Camera-type eye (tissue), 1 donor: ENCODE results near the gene EPHA5. TPM values are rescaled to one million over a fixed set of nuclear protein-coding genes. Genes with fewer than 3 reads are reported as not detected.

Experiments used
- total RNA-seq: library from RNA; depleted of rRNA; stranded (reverse); fragments of >200 nt; gene quantifications from one replicate; pipeline ENCODE4 v1.2.3, GENCODE V29; 2014

Gene EPHA5
- 34.1 TPM for total RNA-seq

DNA sequence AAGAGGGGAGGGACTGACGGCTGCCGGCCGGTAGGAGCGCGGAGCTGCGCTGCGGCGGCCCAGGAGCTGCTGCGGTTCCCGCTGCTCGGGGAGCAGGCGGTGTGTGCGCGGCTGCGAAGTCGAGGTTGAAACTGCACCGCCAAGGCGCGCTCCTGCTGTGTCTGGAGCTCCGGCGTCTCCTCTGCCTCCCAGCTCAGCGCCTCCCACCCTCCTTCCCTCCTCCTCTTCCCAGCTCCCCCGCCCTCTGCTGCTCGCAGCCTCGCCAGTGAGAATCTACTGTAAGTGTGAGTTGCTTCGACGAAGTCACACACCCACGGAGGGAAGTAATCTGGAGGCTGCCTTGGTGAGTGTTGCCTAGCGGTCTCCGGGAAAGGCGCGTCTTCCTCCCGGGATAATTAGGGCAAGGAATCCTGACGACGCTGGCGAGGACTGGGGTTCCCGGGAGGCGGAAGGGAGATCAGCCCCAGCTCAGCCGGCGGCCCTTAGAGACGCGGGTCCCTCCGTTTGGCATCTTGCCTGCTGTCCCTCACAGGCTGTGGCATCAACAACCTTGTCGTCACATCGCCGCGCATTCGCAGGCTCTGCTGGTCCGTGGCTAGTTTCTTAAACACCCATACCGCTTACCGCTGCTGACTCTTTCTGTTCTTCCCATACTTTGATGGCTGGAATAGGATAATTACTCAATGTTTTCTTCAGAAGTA lies at the start of gene EPHA5:
TSS of gene EPHA5 (minus strand) at position 159 of the 701 bp plus-strand sequence. CDS start 747 bp downstream, outside the sequence.

